ENCODE results near the gene ALG2.

The ALG2 gene

DNA sequence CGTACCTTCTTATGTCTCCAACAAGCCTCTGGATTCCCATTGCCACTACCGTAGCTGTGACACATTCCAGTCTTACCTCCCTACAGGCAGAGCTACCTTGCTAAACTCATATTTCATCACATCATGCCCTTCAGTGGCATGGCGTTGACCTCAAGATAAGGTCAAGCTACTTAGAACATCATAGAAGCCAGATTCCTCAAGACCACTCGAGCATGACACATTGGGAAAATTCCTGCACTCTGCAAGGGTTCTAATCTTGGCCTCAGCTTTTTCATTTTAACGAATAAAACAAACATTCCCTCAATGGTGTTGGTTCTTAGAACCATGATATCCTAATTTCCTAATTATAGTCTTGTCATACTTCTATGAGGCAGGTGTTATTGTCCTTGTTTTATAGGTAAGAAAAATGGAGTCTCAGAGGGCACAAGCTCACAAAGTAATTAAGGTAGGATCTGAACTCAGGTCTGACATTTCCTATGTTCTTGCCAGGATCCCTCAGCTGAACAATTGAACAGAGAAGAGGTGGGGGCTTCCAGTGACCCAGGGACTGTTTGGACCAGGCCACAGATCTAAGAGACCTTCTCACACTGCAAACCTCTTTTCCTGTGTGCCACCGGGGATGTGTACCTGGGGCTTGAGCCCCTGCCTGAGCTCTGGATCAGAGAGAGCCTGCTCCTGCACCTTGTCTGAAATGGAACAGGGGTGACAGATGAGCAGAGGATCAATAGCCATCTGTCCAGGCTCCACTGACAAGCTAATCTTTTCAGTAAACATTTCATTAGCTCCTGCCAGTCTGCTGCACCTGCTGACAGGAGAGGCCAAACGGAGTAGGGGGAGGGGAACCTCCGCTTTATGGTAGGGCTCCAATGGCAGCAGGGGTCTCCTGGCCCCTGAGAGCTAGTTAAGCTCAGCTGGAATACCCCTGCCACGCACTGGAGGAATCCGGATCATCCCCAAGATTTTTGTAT, 49.3 kb downstream of the ALG2 start:
- no peak overlapping the region for H3K4me3 ChIP-seq (ENCODE audit: extremely low read depth, insufficient read depth, low read length, poor library complexity, severe bottlenecking)
- H3K4me1 ChIP-seq (ENCODE audit: control insufficient read depth, insufficient read depth, low read length, poor library complexity, severe bottlenecking), result peaks cover 6% of the 10 kb centered on the region
- no peak overlapping the region for H3K27ac ChIP-seq (ENCODE audit: low read depth, low read length, severe bottlenecking)
- no peaks in the 10 kb centered on the region for H3K36me3 ChIP-seq (ENCODE audit: control insufficient read depth, insufficient read depth, low read length)
- no peaks in the 10 kb centered on the region for H3K9me3 ChIP-seq (ENCODE audit: control insufficient read depth, low read length)
- 67 to 93% methylated on average over 6 to 7 of the region's 10 CpGs for WGBS, 2 experiments (ENCODE audit: insufficient coverage in 2 of 2)

DNA sequence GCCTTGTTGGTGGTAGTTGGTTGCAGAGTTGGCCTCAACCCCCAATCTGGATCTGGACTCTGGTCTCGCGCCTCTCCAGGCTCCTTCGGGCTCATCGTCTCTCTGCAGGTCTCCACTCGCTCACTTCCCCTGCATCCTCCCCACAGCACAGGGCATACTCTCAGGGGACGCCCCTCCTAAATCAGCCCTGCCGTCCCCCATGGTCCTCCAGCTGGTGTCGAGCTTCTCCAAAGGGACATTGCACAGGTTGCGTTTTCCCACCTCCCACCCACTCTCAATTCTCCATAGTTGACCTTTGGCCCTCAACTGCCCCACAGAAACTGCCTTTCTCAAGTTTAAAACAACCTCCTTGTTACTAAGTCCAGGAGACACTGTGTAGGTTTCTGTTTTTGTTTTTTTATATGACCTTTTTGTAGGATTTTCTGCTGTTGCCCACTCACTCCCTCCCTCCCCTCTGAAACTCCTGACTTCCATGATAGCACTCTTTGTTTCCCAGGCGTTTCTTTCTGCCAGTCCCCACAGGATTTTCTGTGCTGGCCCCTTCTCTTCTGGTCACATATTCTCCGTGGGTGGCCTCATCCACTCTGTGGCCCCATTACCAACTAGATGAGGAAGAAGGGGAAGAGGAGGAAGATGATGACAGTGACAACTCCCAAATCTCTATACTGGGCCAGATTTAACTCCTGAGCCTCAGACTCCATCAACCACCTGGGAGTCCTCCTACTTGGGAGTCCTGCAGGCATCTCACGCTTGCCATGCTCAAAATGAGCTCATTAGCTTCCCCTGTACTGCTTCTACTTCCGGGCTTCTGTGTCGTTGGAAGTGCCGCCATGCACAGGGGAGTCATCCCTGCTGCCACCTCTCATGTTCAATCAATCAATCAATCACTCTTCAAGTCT, 50.3 kb downstream of the ALG2 start:
- Histone ChIP-seq H3K36me3 (ENCODE audit: control insufficient read depth, insufficient read depth, low read length) (no peaks in the 10 kb centered on the region), H3K27ac (ENCODE audit: low read depth, low read length, severe bottlenecking) (no peak overlapping the region), H3K9me3 (ENCODE audit: control insufficient read depth, low read length) (no peaks in the 10 kb centered on the region), H3K4me3 (ENCODE audit: extremely low read depth, insufficient read depth, low read length, poor library complexity, severe bottlenecking) (no peak overlapping the region), H3K4me1 (ENCODE audit: control insufficient read depth, insufficient read depth, low read length, poor library complexity, severe bottlenecking) (peaks cover 6% of the 10 kb centered on the region)
- WGBS, 2 experiments (ENCODE audit: insufficient coverage in 2 of 2), result 83 to 84% methylated on average over 13 to 14 of the region's 15 CpGs

DNA sequence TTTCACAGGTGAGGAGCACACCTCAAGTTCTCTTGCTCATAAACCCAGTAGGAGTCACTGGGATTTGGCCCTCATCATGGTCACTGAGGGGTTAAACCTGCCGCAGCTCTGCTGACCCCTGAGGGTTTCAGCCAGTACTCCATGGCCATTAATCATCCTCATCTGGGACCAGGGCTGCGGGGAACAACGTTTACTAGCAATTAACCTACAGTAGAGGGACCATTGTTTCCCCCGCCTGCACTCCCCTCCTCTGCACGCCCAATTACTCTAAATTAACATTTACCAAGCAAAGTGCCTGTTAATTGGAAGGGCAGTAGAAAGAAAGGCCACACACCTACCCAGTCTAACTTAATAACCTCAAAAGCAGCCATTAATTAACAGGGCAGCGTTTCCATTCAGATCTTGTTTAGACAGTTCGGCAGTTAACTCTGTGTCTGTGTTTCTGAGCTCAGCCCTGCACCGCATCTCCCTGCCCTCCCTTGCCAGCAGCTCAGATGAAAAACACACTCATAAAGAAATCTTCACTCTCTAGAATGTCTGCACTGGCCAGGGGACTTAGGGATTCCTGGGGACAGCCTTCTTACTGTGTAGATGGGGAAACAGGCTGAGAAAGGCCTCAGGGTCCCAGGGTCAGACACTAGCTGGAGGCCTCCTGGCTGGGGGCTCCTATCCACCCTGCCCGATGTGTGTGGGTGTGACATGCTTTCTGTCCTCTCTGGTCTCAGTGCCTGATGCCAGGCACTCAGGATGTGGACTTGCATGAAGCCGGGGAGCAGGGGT, 51.6 kb downstream of the ALG2 start:
- 36 to 54% methylated on average over 5 of the region's 10 CpGs for WGBS, 2 experiments (ENCODE audit: insufficient coverage in 2 of 2)
- Histone ChIP-seq H3K4me3 (ENCODE audit: extremely low read depth, insufficient read depth, low read length, poor library complexity, severe bottlenecking) (no peak overlapping the region), H3K27ac (ENCODE audit: low read depth, low read length, severe bottlenecking) (peak overlapping the region; percentile 34)

DNA sequence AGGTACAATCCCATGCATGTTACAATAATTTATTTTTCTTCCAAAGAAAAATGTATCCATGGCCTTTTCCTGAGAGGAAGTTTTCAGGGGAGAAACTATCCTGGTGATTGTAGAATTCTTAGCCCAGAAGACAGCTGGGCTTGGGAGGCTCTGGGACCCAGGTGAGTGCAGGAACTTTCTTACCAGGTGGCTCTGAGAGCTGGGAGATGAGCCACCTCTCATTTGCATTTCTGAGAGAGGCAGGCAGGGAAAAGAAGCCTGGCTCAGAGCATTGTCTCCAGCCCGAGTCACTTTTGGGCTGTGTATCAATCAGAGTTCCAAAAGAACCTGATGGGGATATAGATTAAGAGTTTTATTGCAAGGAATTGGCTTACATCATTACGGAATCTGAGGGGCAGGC, 52.7 kb downstream of the ALG2 start:
- 43 to 60% methylated on average over 2 of the region's 2 CpGs for WGBS, 2 experiments (ENCODE audit: insufficient coverage in 2 of 2)

More for the DNA sequence above, 51.6 kb downstream of the ALG2 start:
- H3K4me1 ChIP-seq (ENCODE audit: control insufficient read depth, insufficient read depth, low read length, poor library complexity, severe bottlenecking), result peaks cover 6% of the 10 kb centered on the region
- no peaks in the 10 kb centered on the region for H3K36me3 ChIP-seq (ENCODE audit: control insufficient read depth, insufficient read depth, low read length)
- no peaks in the 10 kb centered on the region for H3K9me3 ChIP-seq (ENCODE audit: control insufficient read depth, low read length)

DNA sequence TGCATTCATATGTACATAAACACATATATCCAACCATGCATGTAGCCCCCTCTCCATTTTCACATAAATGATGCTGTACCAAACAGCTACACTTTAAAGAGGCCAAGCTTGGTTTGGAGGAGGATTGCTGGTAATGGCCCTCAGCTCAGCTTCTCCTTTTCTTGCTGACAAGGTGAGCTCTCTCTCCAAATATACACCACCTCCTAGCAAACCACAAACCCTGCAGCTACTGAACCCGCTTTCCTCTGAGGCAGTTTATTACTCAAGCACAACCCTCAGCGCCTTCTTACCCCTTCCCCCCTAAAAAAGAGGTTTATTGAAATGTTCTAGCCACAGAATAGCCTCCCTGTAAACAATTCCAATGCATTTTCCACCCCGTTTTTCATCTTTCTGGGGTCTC, 54.0 kb downstream of the ALG2 start:
- no peak overlapping the region for H3K4me3 ChIP-seq (ENCODE audit: extremely low read depth, insufficient read depth, low read length, poor library complexity, severe bottlenecking)
- H3K36me3 ChIP-seq (ENCODE audit: control insufficient read depth, insufficient read depth, low read length), result no peaks in the 10 kb centered on the region
- 83 to 100% methylated on average over 1 to 2 of the region's 3 CpGs for WGBS, 2 experiments (ENCODE audit: insufficient coverage in 2 of 2)
- no peak overlapping the region for H3K27ac ChIP-seq (ENCODE audit: low read depth, low read length, severe bottlenecking)
- H3K9me3 ChIP-seq (ENCODE audit: control insufficient read depth, low read length), result no peaks in the 10 kb centered on the region
- peaks cover 6% of the 10 kb centered on the region for H3K4me1 ChIP-seq (ENCODE audit: control insufficient read depth, insufficient read depth, low read length, poor library complexity, severe bottlenecking)

More for the DNA sequence above, 52.7 kb downstream of the ALG2 start:
- H3K4me3 ChIP-seq (ENCODE audit: extremely low read depth, insufficient read depth, low read length, poor library complexity, severe bottlenecking), result no peak overlapping the region
- no peaks in the 10 kb centered on the region for H3K9me3 ChIP-seq (ENCODE audit: control insufficient read depth, low read length)
- peaks cover 6% of the 10 kb centered on the region for H3K4me1 ChIP-seq (ENCODE audit: control insufficient read depth, insufficient read depth, low read length, poor library complexity, severe bottlenecking)
- no peaks in the 10 kb centered on the region for H3K36me3 ChIP-seq (ENCODE audit: control insufficient read depth, insufficient read depth, low read length)
- H3K27ac ChIP-seq (ENCODE audit: low read depth, low read length, severe bottlenecking), result no peak overlapping the region

DNA sequence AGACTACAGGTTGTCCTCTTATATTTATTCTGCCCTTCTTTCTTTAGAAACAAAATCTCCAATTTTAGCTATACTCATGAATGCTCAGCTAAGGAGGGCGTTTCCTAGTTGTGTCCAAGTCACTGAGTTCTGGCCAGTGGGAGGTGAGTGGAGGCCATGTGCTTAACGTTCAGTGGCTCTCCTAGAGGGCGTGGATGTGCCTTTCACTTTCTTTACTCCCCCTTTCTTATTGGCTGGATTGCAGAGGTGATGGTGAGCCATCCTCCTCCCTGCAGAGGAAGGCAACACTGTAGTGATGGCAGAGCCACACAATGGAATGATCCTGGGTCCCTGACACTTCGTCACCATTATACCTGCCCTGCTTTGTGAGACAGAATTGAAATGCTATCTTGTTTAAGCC, 54.6 kb downstream of the ALG2 start:
- no peak overlapping the region for H3K4me3 ChIP-seq (ENCODE audit: extremely low read depth, insufficient read depth, low read length, poor library complexity, severe bottlenecking)
- peaks cover 6% of the 10 kb centered on the region for H3K4me1 ChIP-seq (ENCODE audit: control insufficient read depth, insufficient read depth, low read length, poor library complexity, severe bottlenecking)
- no peaks in the 10 kb centered on the region for H3K9me3 ChIP-seq (ENCODE audit: control insufficient read depth, low read length)
- no peaks in the 10 kb centered on the region for H3K36me3 ChIP-seq (ENCODE audit: control insufficient read depth, insufficient read depth, low read length)
- WGBS, 2 experiments (ENCODE audit: insufficient coverage in 2 of 2), result 70% methylated on average over 2 of the region's 4 CpGs; no CpG with 5 or more reads in 1 of the 2 experiments
- no peak overlapping the region for H3K27ac ChIP-seq (ENCODE audit: low read depth, low read length, severe bottlenecking)

Measured in mesodermal cell (in vitro differentiated cells).